Neural crest cell (in vitro differentiated cells): ENCODE measurements around the gene KSR1. TPM values are rescaled to one million over a fixed set of nuclear protein-coding genes. Genes with fewer than 3 reads are reported as not detected.
"Not testable (repeated sequence)": the region's sequence is repeated elsewhere in the genome, so short reads cannot be mapped to it uniquely, and the experiment has no call there.

Experiments used
- DNase-seq: peaks from one replicate; pipeline ENCODE4 v3.0.0; 2021; ENCODE audit warnings: low read depth, mixed read lengths, low spot score
- H3K27ac Mint-ChIP-seq: one replicate; pipeline ENCODE4 v1.8.0; 2021; ENCODE audit warnings: mild to moderate bottlenecking, mixed read lengths; ENCODE audit not compliant: unreplicated experiment
- H3K27me3 Mint-ChIP-seq: 2 replicates; pipeline ENCODE4 v1.8.0; 2021; ENCODE audit warnings: low read depth, mild to moderate bottlenecking, mixed read lengths
- H3K36me3 Mint-ChIP-seq: 2 replicates; pipeline ENCODE4 v1.8.0; 2021; ENCODE audit warnings: low read depth, mild to moderate bottlenecking, mixed read lengths
- H3K4me1 Mint-ChIP-seq: 2 replicates; pipeline ENCODE4 v1.8.0; 2021; ENCODE audit warnings: mixed read lengths
- H3K4me3 Mint-ChIP-seq: one replicate; pipeline ENCODE4 v1.8.0; 2021; ENCODE audit warnings: mild to moderate bottlenecking, mixed read lengths
- H3K9me3 Mint-ChIP-seq: 2 replicates; pipeline ENCODE4 v1.8.0; 2021; ENCODE audit warnings: mixed read lengths
- CTCF ChIP-seq: fragments of 200-600 bp; sonication (generic); conservative IDR thresholded peaks from 2 replicates; pipeline ENCODE4 v1.5.0; 2021; ENCODE audit warnings: antibody characterized with exemption, mild to moderate bottlenecking
- total RNA-seq: library from RNA; stranded (reverse); gene quantifications from 2 replicates; pipeline ENCODE4 v1.2.1, GENCODE V29; 2021

The KSR1 gene
- total RNA-seq, 1 donor from 2014 or later, result 28.0 TPM

DNA sequence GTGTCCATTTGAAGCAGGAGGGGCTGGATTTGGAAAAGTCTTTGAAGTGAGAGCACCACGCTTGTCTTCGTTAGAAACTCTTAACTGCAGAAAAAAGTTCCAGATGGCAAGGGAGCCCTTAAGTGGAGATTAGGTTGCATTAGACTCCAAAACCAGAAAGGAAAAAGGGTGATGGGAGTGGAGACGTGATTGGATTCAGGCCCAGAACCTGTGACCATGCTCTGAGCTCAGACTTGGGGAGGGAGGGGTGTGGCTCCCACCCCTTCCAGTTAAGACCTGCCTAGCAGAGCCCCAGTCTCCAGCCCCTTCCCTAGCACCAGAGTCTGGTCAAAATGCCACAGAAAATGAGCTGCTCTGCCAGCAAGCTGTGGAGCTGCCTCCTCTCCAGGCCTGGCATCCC, 168.3 kb downstream of the KSR1 start:
- TF ChIP-seq CTCF, result no peak
- Mint-ChIP-seq H3K27me3 (no peaks in the 10 kb centered on the region), H3K27ac (no peak overlapping the region)

DNA sequence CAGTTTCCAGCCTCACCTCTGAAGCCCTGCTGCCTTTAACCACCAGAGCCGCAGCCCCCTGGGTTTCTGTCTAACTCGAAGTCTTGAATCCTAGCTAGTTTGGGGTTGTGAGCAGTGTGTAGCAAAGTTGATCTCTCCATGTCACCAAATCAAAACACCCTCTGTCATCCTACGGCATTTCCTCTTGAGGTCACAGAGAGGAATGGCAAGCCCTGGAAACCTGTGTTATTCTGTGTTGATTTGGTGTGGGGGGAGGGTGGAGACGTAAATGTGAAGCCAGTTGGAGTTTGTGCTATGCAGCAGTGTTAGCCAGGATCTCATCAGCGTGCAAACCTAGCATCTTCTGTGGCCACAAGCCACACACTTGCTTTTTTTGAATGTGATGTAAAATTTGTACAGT, 169.6 kb downstream of the KSR1 start:
- no peak for DNase-seq
- H3K36me3 Mint-ChIP-seq, result peaks cover 15% of the 10 kb centered on the region
- H3K27me3 Mint-ChIP-seq, result no peaks in the 10 kb centered on the region
- TF ChIP-seq CTCF, result no peak
- no peak overlapping the region for H3K4me3 Mint-ChIP-seq
- H3K9me3 Mint-ChIP-seq, result no peaks in the 10 kb centered on the region
- peaks cover 2% of the 10 kb centered on the region for H3K4me1 Mint-ChIP-seq
- H3K27ac Mint-ChIP-seq, result no peak overlapping the region

More for the DNA sequence above, 168.3 kb downstream of the KSR1 start:
- no peak for DNase-seq
- Mint-ChIP-seq H3K4me1 (no peaks in the 10 kb centered on the region), H3K36me3 (peaks cover 15% of the 10 kb centered on the region), H3K9me3 (no peaks in the 10 kb centered on the region), H3K4me3 (no peak overlapping the region)

GRCh38 chr17:27627514-27627913, 171.3 kb downstream of the KSR1 start:
- Mint-ChIP-seq H3K4me3 (no peak overlapping the region), H3K27ac (no peak overlapping the region), H3K27me3 (no peaks in the 10 kb centered on the region), H3K9me3 (no peaks in the 10 kb centered on the region), H3K4me1 (peaks cover 6% of the 10 kb centered on the region), H3K36me3 (peaks cover 13% of the 10 kb centered on the region)
- no peak for TF ChIP-seq CTCF
- DNase-seq, result no peak

GRCh38 chr17:27628376-27628775, 172.1 kb downstream of the KSR1 start:
- Mint-ChIP-seq H3K27me3 (no peaks in the 10 kb centered on the region), H3K9me3 (no peaks in the 10 kb centered on the region), H3K4me1 (peaks cover 6% of the 10 kb centered on the region), H3K4me3 (no peak overlapping the region), H3K36me3 (peaks cover 12% of the 10 kb centered on the region), H3K27ac (no peak overlapping the region)
- no peak for TF ChIP-seq CTCF
- DNase-seq, result no peak

GRCh38 chr17:27629260-27629659, 173.0 kb downstream of the KSR1 start:
- H3K4me1 Mint-ChIP-seq, H3K36me3 Mint-ChIP-seq, H3K27ac Mint-ChIP-seq, H3K9me3 Mint-ChIP-seq, DNase-seq, H3K27me3 Mint-ChIP-seq, H3K4me3 Mint-ChIP-seq: not testable (repeated sequence)

GRCh38 chr17:27630607-27631410, 174.6 kb downstream of the KSR1 start, which contains the start of gene LGALS9:
Gene LGALS9, plus strand, starts transcription at chr17:27631188. Its CDS starts 78 bp downstream, at chr17:27631266.
- H3K4me1 Mint-ChIP-seq, result peaks cover 6% of the 10 kb centered on the region
- no peaks in the 10 kb centered on the region for H3K9me3 Mint-ChIP-seq
- no peak for DNase-seq
- no peak for TF ChIP-seq CTCF
- peak within 1 kb of the TSS; percentile 75 for H3K27ac Mint-ChIP-seq
- peaks cover 9% of the 10 kb centered on the region for H3K36me3 Mint-ChIP-seq
- no peaks in the 10 kb centered on the region for H3K27me3 Mint-ChIP-seq
- H3K4me3 Mint-ChIP-seq, result no peak within 1 kb of the TSS
